ENCODE results near the gene DUXB.

DNA sequence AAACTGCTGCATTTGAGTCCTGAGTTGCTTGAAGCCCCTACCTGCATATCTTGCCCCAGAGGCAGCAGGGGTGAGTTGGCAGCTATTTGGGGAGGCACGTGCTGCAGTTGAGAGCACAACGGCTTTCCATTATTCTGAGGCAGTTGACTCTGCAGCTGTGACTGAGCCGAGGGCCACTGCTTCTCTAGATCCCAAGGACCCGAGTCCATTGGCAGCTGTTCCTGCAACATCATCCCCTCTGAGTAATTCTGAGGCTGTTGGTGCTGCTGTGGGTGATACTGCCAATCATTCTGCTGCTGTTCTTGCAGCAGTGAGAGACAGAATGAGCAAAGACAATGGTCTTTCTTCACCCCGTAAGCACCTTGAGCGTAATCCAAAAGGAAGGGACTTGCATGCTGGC, 40.9 kb downstream of the DUXB start:
- TF ChIP-seq, protein P1, sequence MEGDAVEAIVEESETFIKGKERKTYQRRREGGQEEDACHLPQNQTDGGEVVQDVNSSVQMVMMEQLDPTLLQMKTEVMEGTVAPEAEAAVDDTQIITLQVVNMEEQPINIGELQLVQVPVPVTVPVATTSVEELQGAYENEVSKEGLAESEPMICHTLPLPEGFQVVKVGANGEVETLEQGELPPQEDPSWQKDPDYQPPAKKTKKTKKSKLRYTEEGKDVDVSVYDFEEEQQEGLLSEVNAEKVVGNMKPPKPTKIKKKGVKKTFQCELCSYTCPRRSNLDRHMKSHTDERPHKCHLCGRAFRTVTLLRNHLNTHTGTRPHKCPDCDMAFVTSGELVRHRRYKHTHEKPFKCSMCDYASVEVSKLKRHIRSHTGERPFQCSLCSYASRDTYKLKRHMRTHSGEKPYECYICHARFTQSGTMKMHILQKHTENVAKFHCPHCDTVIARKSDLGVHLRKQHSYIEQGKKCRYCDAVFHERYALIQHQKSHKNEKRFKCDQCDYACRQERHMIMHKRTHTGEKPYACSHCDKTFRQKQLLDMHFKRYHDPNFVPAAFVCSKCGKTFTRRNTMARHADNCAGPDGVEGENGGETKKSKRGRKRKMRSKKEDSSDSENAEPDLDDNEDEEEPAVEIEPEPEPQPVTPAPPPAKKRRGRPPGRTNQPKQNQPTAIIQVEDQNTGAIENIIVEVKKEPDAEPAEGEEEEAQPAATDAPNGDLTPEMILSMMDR (IDR thresholded peaks at IDR 0.05): no peak
- no peak for TF ChIP-seq EZH2 (IDR thresholded peaks at IDR 0.05)
